Measurements from ENCODE around the gene CLEC12A.
"Not testable (repeated sequence)": the region's sequence is repeated elsewhere in the genome, so short reads cannot be mapped to it uniquely, and the experiment has no call there.

DNA sequence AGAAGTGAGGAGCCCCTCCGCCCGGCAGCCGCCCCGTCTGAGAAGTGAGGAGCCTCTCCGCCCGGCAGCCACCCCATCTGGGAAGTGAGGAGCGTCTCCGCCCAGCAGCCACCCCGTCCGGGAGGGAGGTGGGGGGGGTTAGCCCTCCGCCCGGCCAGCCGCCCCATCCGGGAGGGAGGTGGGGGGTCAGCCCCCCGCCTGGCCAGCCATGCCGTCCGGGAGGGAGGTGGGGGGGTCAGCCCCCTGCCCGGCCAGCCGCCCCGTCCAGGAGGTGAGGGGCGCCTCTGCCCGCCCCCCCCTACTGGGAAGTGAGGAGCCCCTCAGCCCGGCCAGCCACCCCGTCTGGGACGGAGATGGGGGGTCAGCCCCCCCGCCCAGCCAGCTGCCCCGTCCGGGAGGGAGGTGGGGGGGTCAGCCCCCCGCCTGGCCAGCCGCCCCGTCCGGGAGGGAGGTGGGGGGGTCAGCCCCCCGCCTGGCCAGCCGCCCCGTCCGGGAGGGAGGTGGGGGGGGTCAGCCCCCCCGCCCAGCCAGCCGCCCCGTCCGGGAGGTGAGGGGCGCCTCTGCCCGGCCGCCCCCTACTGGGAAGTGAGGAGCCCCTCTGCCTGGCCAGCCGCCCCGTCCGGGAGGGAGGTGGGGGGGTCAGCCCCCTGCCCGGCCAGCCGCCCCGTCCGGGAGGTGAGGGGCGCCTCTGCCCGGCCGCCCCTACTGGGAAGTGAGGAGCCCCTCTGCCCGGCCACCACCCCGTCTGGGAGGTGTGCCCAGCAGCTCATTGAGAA is 18.1 kb upstream of the CLEC12A start:
- TF ChIP-seq, protein P1, sequence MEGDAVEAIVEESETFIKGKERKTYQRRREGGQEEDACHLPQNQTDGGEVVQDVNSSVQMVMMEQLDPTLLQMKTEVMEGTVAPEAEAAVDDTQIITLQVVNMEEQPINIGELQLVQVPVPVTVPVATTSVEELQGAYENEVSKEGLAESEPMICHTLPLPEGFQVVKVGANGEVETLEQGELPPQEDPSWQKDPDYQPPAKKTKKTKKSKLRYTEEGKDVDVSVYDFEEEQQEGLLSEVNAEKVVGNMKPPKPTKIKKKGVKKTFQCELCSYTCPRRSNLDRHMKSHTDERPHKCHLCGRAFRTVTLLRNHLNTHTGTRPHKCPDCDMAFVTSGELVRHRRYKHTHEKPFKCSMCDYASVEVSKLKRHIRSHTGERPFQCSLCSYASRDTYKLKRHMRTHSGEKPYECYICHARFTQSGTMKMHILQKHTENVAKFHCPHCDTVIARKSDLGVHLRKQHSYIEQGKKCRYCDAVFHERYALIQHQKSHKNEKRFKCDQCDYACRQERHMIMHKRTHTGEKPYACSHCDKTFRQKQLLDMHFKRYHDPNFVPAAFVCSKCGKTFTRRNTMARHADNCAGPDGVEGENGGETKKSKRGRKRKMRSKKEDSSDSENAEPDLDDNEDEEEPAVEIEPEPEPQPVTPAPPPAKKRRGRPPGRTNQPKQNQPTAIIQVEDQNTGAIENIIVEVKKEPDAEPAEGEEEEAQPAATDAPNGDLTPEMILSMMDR (IDR thresholded peaks at IDR 0.05) = not testable (repeated sequence)
- not testable (repeated sequence) for TF ChIP-seq EP300 (IDR thresholded peaks at IDR 0.05)
